Stomach (tissue), 9 donors: Measurements from ENCODE around the gene TMEM132D. TPM values are rescaled to one million over a fixed set of nuclear protein-coding genes. Genes with fewer than 3 reads are reported as not detected.

Experiments
- DNase-seq, 2 donors: peaks; one replicate each; pipeline versions ENCODE4 v3.0.0 to v3.0.0-alpha.2; 2013 to 2019
- H3K27ac ChIP-seq, 5 donors: fragments of 200-600 bp in 4 of 5; sonication (generic) in 4 of 5; one replicate each; pipeline ENCODE4 v1.5.1; 2013 to 2019; ENCODE audit warnings: mild to moderate bottlenecking in 1 of 5, moderate library complexity in 1 of 5
- H3K27me3 ChIP-seq, 3 donors: fragments of 200-600 bp; sonication (generic); one replicate each; pipeline ENCODE4 v1.5.1; 2017 to 2019; ENCODE audit warnings: mixed run types in 1 of 3
- H3K36me3 ChIP-seq, 4 donors: fragments of 200-600 bp; sonication (generic); 1 replicate in 3 of 4; 2 replicates in 1 of 4; pipeline ENCODE4 v1.5.1; 2016 to 2019
- H3K4me1 ChIP-seq, 4 donors: fragments of 200-600 bp; sonication (generic); one replicate each; pipeline ENCODE4 v1.5.1; 2016 to 2019
- H3K4me3 ChIP-seq, 4 donors: fragments of 200-600 bp; sonication (generic) in 3 of 4; one replicate each; pipeline ENCODE4 v1.5.1; 2016 to 2019; ENCODE audit warnings: mild to moderate bottlenecking in 1 of 4
- H3K9me3 ChIP-seq, 4 donors: fragments of 200-600 bp; sonication (generic); one replicate each; pipeline ENCODE4 v1.5.1; 2016 to 2019
- CTCF ChIP-seq, 7 experiments: fragments of 450-650 bp in 4 of 7; fragments of 200-600 bp in 3 of 7; sonication (generic) in 3 of 7; IDR thresholded peaks; one replicate each; pipeline ENCODE4 v1.5.1; 2016 to 2019; ENCODE audit warnings: antibody characterized with exemption in 7 of 7, control low read depth in 2 of 7, mild to moderate bottlenecking in 1 of 7
- EP300 ChIP-seq: sonication (generic); formaldehyde crosslinking; IDR thresholded peaks from one replicate; pipeline ENCODE4 v1.6.1; 2017; ENCODE audit warnings: antibody characterized with exemption
- POLR2A ChIP-seq, 4 donors: fragments of 450-650 bp; IDR thresholded peaks; one replicate each; pipeline ENCODE4 v1.6.1; 2016; ENCODE audit warnings: antibody characterized with exemption in 4 of 4, control low read depth in 2 of 4, mild to moderate bottlenecking in 1 of 4, moderate library complexity in 1 of 4
- POLR2AphosphoS5 ChIP-seq, 3 donors: sonication (generic); formaldehyde crosslinking; IDR thresholded peaks; one replicate each; pipeline ENCODE4 v1.6.1; 2016; ENCODE audit warnings: antibody characterized with exemption in 3 of 3
- WGBS, 5 donors: extraction: QIAGEN DNeasy Blood & Tissue Kit in 3 of 5; methylation state at CpG; one replicate each; pipeline versions ENCODE4 v1.1.5 to v1.1.7; 2013 to 2018; 5-methylcytosine and 5-hydroxymethylcytosine counted together
- intact Hi-C: fragments of 100-400 bp; cut with DNase I; formaldehyde crosslinking; loops from one replicate; pipeline ENCODE4 v1.15.1; 2023; ENCODE audit warnings: low total_unique reads
- polyA plus RNA-seq, 3 donors: library from polyadenylated mRNA; stranded (reverse); fragments of 200-250 nt; gene quantifications; one replicate each; pipeline ENCODE4 v1.2.3, GENCODE V29; 2013
- total RNA-seq, 5 donors: library from RNA; depleted of rRNA; stranded (reverse); fragments of >200 nt; gene quantifications; one replicate each; pipeline versions ENCODE4 v1.1.0 to v1.2.3, GENCODE V29; 2014 to 2016
- donor health status: healthy with polysubstance abuse.
- donor health status: Bipolar disorder and iron deficiency.
- donor health status: healthy.

The TMEM132D gene
- total and polyA plus RNA-seq, 8 donors = 0.29 to 0.92 TPM; not detected in 6

- peaks cover 0 to 29% (median 15%) of the 10 kb centered on the region in 4 donors for H3K9me3 ChIP-seq
- H3K27ac ChIP-seq = no peak overlapping the region
- intact Hi-C loops = no loop called here
- TF ChIP-seq CTCF (IDR thresholded peaks at IDR 0.05) = no peak
- TF ChIP-seq POLR2AphosphoS5 (IDR thresholded peaks at IDR 0.05) = no peak
- TF ChIP-seq POLR2A (IDR thresholded peaks at IDR 0.05) = no peak
- TF ChIP-seq EP300 = no peak
- H3K4me3 ChIP-seq = no peak overlapping the region
- no peaks in the 10 kb centered on the region for H3K36me3 ChIP-seq
- H3K4me1 ChIP-seq = no peaks in the 10 kb centered on the region
- DNase-seq = no peak
- H3K27me3 ChIP-seq = no peaks in the 10 kb centered on the region
- WGBS, 5 donors = 41 to 55% (median 41%) methylated on average over 11 of the region's 11 CpGs
Observed at GRCh38 chr12:129704232-129704830, 199.5 kb downstream of the TMEM132D start.

- intact Hi-C loops = no loop called here
- WGBS, 5 donors = 48 to 73% (median 66%) methylated on average over 9 of the region's 9 CpGs
- H3K27ac ChIP-seq = peak overlapping the region in 3 of 5 donors; percentile 28 to 50 (median 43)
- no peak overlapping the region for H3K4me3 ChIP-seq
- TF ChIP-seq POLR2AphosphoS5 (IDR thresholded peaks at IDR 0.05) = no peak
- TF ChIP-seq EP300 = no peak
- TF ChIP-seq POLR2A (IDR thresholded peaks at IDR 0.05) = no peak
- no peak for TF ChIP-seq CTCF (IDR thresholded peaks at IDR 0.05)
- H3K27me3 ChIP-seq = no peaks in the 10 kb centered on the region
- peaks cover 0 to 5% (median 0%) of the 10 kb centered on the region in 4 donors for H3K4me1 ChIP-seq
- DNase-seq = peak in 1 of 2 donors; percentile 70
- H3K9me3 ChIP-seq = peaks cover 0 to 16% (median 3%) of the 10 kb centered on the region in 4 donors
- H3K36me3 ChIP-seq = no peaks in the 10 kb centered on the region
Observed at GRCh38 chr12:129701631-129702101, 202.2 kb downstream of the TMEM132D start.

- Histone ChIP-seq H3K27me3 (no peaks in the 10 kb centered on the region), H3K36me3 (no peaks in the 10 kb centered on the region), H3K4me1 (peaks cover 0 to 8% (median 0%) of the 10 kb centered on the region in 4 donors), H3K9me3 (peaks cover 0 to 7% (median 2%) of the 10 kb centered on the region in 4 donors), H3K27ac (no peak overlapping the region), H3K4me3 (no peak overlapping the region)
- intact Hi-C loops = no loop called here
- 91 to 100% (median 94%) methylated on average over 8 to 22 of the region's 22 CpGs for WGBS, 5 donors
- no peak for DNase-seq
- TF ChIP-seq CTCF (IDR thresholded peaks at IDR 0.05) (no peak), POLR2AphosphoS5 (IDR thresholded peaks at IDR 0.05) (no peak), POLR2A (IDR thresholded peaks at IDR 0.05) (no peak), EP300 (no peak)
Observed at GRCh38 chr12:129700036-129700435, 203.8 kb downstream of the TMEM132D start.

- H3K9me3 ChIP-seq = peaks cover 0 to 7% (median 0%) of the 10 kb centered on the region in 4 donors
- WGBS, 5 donors = 33 to 55% (median 37%) methylated on average over 11 of the region's 11 CpGs
- peak in 1 of 2 donors; percentile 72 for DNase-seq
- no peaks in the 10 kb centered on the region for H3K27me3 ChIP-seq
- no peak overlapping the region for H3K4me3 ChIP-seq
- peak; percentile 38 for TF ChIP-seq EP300
- TF ChIP-seq POLR2A (IDR thresholded peaks at IDR 0.05) = no peak
- TF ChIP-seq POLR2AphosphoS5 (IDR thresholded peaks at IDR 0.05) = peak in 1 of 3 donors; percentile 86
- TF ChIP-seq CTCF (IDR thresholded peaks at IDR 0.05) = no peak
- no peaks in the 10 kb centered on the region for H3K36me3 ChIP-seq
- peaks cover 0 to 8% (median 0%) of the 10 kb centered on the region in 4 donors for H3K4me1 ChIP-seq
- intact Hi-C loops = no loop called here
- no peak overlapping the region for H3K27ac ChIP-seq
Observed at GRCh38 chr12:129696926-129697325, 206.9 kb downstream of the TMEM132D start.
